ENCODE data around the gene TEKT2.

Gene TEKT2

GRCh38 chr1:36051821-36052220, 32.1 kb upstream of the TEKT2 start:
- no peak overlapping the region for H3K18ac ChIP-seq (ENCODE audit: low read depth in 1 of 2, low read length in 2 of 2)
- DNase-seq = no peak
- no peak overlapping the region for H3K27ac ChIP-seq (ENCODE audit: low read length, poor library complexity, severe bottlenecking)
- no peak overlapping the region for H3K4me2 ChIP-seq (ENCODE audit: low read length, poor library complexity, severe bottlenecking)
- no peak overlapping the region for H2BK120ac ChIP-seq (ENCODE audit: low read depth, low read length)
- H2BK15ac ChIP-seq (ENCODE audit: low read depth, poor library complexity, severe bottlenecking) = no peak overlapping the region
- no peak overlapping the region for H3K4ac ChIP-seq (ENCODE audit: low read depth in 1 of 2, low read length in 2 of 2)
- H4K91ac ChIP-seq (ENCODE audit: low read length) = no peak overlapping the region
- H3K9me3 ChIP-seq (ENCODE audit: control insufficient read depth, low read length) = no peaks in the 10 kb centered on the region
- no peak overlapping the region for H4K8ac ChIP-seq (ENCODE audit: low read length)
- no peaks in the 10 kb centered on the region for H3K27me3 ChIP-seq (ENCODE audit: control insufficient read depth in 1 of 2, insufficient read depth in 1 of 2, low read length in 2 of 2)
- H2BK5ac ChIP-seq (ENCODE audit: low read depth, low read length, poor library complexity, severe bottlenecking) = no peak overlapping the region
- H3K23ac ChIP-seq (ENCODE audit: low read length in 2 of 2) = no peak overlapping the region
- H3K4me3 ChIP-seq (ENCODE audit: insufficient read depth in 1 of 2, low read depth in 1 of 2, low read length in 2 of 2) = no peak overlapping the region
- H3K36me3 ChIP-seq (ENCODE audit: control insufficient read depth in 1 of 2, insufficient read depth in 2 of 2, low read depth in 1 of 2, low read length in 2 of 2) = peaks cover 14 to 52% of the 10 kb centered on the region in 2 experiments
- H3K14ac ChIP-seq (ENCODE audit: low read length in 2 of 2) = no peak overlapping the region
- H2AFZ ChIP-seq (ENCODE audit: low read depth, low read length) = no peak overlapping the region
- no peak overlapping the region for H2BK12ac ChIP-seq (ENCODE audit: low read length in 2 of 2)
- H3K79me1 ChIP-seq (replicated peaks; ENCODE audit: low read length, poor library complexity, severe bottlenecking) = no peaks in the 10 kb centered on the region
- H3K9ac ChIP-seq (ENCODE audit: low read length) = no peak overlapping the region
- no peaks in the 10 kb centered on the region for H3K4me1 ChIP-seq (ENCODE audit: control insufficient read depth, insufficient read depth, low read depth, low read length)
- no peak overlapping the region for H2AK5ac ChIP-seq (ENCODE audit: low read length, severe bottlenecking)

GRCh38 chr1:36053978-36054377, 29.9 kb upstream of the TEKT2 start:
- H2BK15ac ChIP-seq (ENCODE audit: low read depth, poor library complexity, severe bottlenecking) = no peak overlapping the region
- H3K4me2 ChIP-seq (ENCODE audit: low read length, poor library complexity, severe bottlenecking) = no peak overlapping the region

GRCh38 chr1:36055706-36056105, 28.2 kb upstream of the TEKT2 start:
- Histone ChIP-seq H3K4me3 (ENCODE audit: insufficient read depth in 1 of 2, low read depth in 1 of 2, low read length in 2 of 2) (no peak overlapping the region), H2BK120ac (ENCODE audit: low read depth, low read length) (no peak overlapping the region), H3K14ac (ENCODE audit: low read length in 2 of 2) (no peak overlapping the region), H2AK5ac (ENCODE audit: low read length, severe bottlenecking) (no peak overlapping the region), H3K79me1 (replicated peaks; ENCODE audit: low read length, poor library complexity, severe bottlenecking) (no peaks in the 10 kb centered on the region), H3K4ac (ENCODE audit: low read depth in 1 of 2, low read length in 2 of 2) (no peak overlapping the region), H2AFZ (ENCODE audit: low read depth, low read length) (no peak overlapping the region), H2BK5ac (ENCODE audit: low read depth, low read length, poor library complexity, severe bottlenecking) (no peak overlapping the region), H3K27ac (ENCODE audit: low read length, poor library complexity, severe bottlenecking) (no peak overlapping the region), H3K4me1 (ENCODE audit: control insufficient read depth, insufficient read depth, low read depth, low read length) (no peaks in the 10 kb centered on the region), H3K18ac (ENCODE audit: low read depth in 1 of 2, low read length in 2 of 2) (no peak overlapping the region), H3K9me3 (ENCODE audit: control insufficient read depth, low read length) (no peaks in the 10 kb centered on the region), H2BK12ac (ENCODE audit: low read length in 2 of 2) (no peak overlapping the region), H3K4me2 (ENCODE audit: low read length, poor library complexity, severe bottlenecking) (no peak overlapping the region), H4K91ac (ENCODE audit: low read length) (no peak overlapping the region), H3K23ac (ENCODE audit: low read length in 2 of 2) (no peak overlapping the region), H2BK15ac (ENCODE audit: low read depth, poor library complexity, severe bottlenecking) (no peak overlapping the region), H3K27me3 (ENCODE audit: control insufficient read depth in 1 of 2, insufficient read depth in 1 of 2, low read length in 2 of 2) (no peaks in the 10 kb centered on the region), H3K36me3 (ENCODE audit: control insufficient read depth in 1 of 2, insufficient read depth in 2 of 2, low read depth in 1 of 2, low read length in 2 of 2) (peaks cover 7 to 43% of the 10 kb centered on the region in 2 experiments), H3K9ac (ENCODE audit: low read length) (no peak overlapping the region), H4K8ac (ENCODE audit: low read length) (no peak overlapping the region)
- WGBS = 94% methylated on average over 5 of the region's 5 CpGs
- DNase-seq = peak; percentile 9

More at GRCh38 chr1:36053978-36054377, 29.9 kb upstream of the TEKT2 start:
- Histone ChIP-seq H3K79me1 (replicated peaks; ENCODE audit: low read length, poor library complexity, severe bottlenecking) (no peaks in the 10 kb centered on the region), H3K18ac (ENCODE audit: low read depth in 1 of 2, low read length in 2 of 2) (no peak overlapping the region), H3K4me1 (ENCODE audit: control insufficient read depth, insufficient read depth, low read depth, low read length) (no peaks in the 10 kb centered on the region), H3K9me3 (ENCODE audit: control insufficient read depth, low read length) (no peaks in the 10 kb centered on the region), H3K36me3 (ENCODE audit: control insufficient read depth in 1 of 2, insufficient read depth in 2 of 2, low read depth in 1 of 2, low read length in 2 of 2) (peaks cover 7 to 42% of the 10 kb centered on the region in 2 experiments), H2AFZ (ENCODE audit: low read depth, low read length) (no peak overlapping the region), H2BK12ac (ENCODE audit: low read length in 2 of 2) (no peak overlapping the region), H3K9ac (ENCODE audit: low read length) (no peak overlapping the region), H3K14ac (ENCODE audit: low read length in 2 of 2) (no peak overlapping the region), H3K27ac (ENCODE audit: low read length, poor library complexity, severe bottlenecking) (no peak overlapping the region), H4K91ac (ENCODE audit: low read length) (no peak overlapping the region), H2BK120ac (ENCODE audit: low read depth, low read length) (no peak overlapping the region), H3K27me3 (ENCODE audit: control insufficient read depth in 1 of 2, insufficient read depth in 1 of 2, low read length in 2 of 2) (no peaks in the 10 kb centered on the region), H3K23ac (ENCODE audit: low read length in 2 of 2) (no peak overlapping the region), H2AK5ac (ENCODE audit: low read length, severe bottlenecking) (no peak overlapping the region), H2BK5ac (ENCODE audit: low read depth, low read length, poor library complexity, severe bottlenecking) (no peak overlapping the region), H3K4ac (ENCODE audit: low read depth in 1 of 2, low read length in 2 of 2) (no peak overlapping the region), H3K4me3 (ENCODE audit: insufficient read depth in 1 of 2, low read depth in 1 of 2, low read length in 2 of 2) (no peak overlapping the region), H4K8ac (ENCODE audit: low read length) (no peak overlapping the region)
- no peak for DNase-seq

GRCh38 chr1:36062315-36062714, 21.6 kb upstream of the TEKT2 start:
- no peak overlapping the region for H3K4ac ChIP-seq (ENCODE audit: low read depth in 1 of 2, low read length in 2 of 2)
- no peaks in the 10 kb centered on the region for H3K79me1 ChIP-seq (replicated peaks; ENCODE audit: low read length, poor library complexity, severe bottlenecking)
- H3K9ac ChIP-seq (ENCODE audit: low read length) = no peak overlapping the region
- no CpG with 5 or more reads among the region's 1 CpG for WGBS
- no peak overlapping the region for H3K4me3 ChIP-seq (ENCODE audit: insufficient read depth in 1 of 2, low read depth in 1 of 2, low read length in 2 of 2)
- peaks cover 0 to 11% of the 10 kb centered on the region in 2 experiments for H3K36me3 ChIP-seq (ENCODE audit: control insufficient read depth in 1 of 2, insufficient read depth in 2 of 2, low read depth in 1 of 2, low read length in 2 of 2)
- no peak overlapping the region for H3K14ac ChIP-seq (ENCODE audit: low read length in 2 of 2)
- no peak overlapping the region for H3K23ac ChIP-seq (ENCODE audit: low read length in 2 of 2)
- H3K27me3 ChIP-seq (ENCODE audit: control insufficient read depth in 1 of 2, insufficient read depth in 1 of 2, low read length in 2 of 2) = no peaks in the 10 kb centered on the region
- H2BK5ac ChIP-seq (ENCODE audit: low read depth, low read length, poor library complexity, severe bottlenecking) = no peak overlapping the region
- no peak overlapping the region for H2BK15ac ChIP-seq (ENCODE audit: low read depth, poor library complexity, severe bottlenecking)
- H3K27ac ChIP-seq (ENCODE audit: low read length, poor library complexity, severe bottlenecking) = no peak overlapping the region
- H2AK5ac ChIP-seq (ENCODE audit: low read length, severe bottlenecking) = no peak overlapping the region
- no peak overlapping the region for H2BK12ac ChIP-seq (ENCODE audit: low read length in 2 of 2)
- no peak overlapping the region for H2AFZ ChIP-seq (ENCODE audit: low read depth, low read length)
- H2BK120ac ChIP-seq (ENCODE audit: low read depth, low read length) = no peak overlapping the region
- no peak overlapping the region for H4K91ac ChIP-seq (ENCODE audit: low read length)
- no peak for DNase-seq
- H3K9me3 ChIP-seq (ENCODE audit: control insufficient read depth, low read length) = no peaks in the 10 kb centered on the region
- H3K4me2 ChIP-seq (ENCODE audit: low read length, poor library complexity, severe bottlenecking) = no peak overlapping the region
- H4K8ac ChIP-seq (ENCODE audit: low read length) = no peak overlapping the region
- H3K18ac ChIP-seq (ENCODE audit: low read depth in 1 of 2, low read length in 2 of 2) = no peak overlapping the region
- H3K4me1 ChIP-seq (ENCODE audit: control insufficient read depth, insufficient read depth, low read depth, low read length) = no peaks in the 10 kb centered on the region

All from mesenchymal stem cell (in vitro differentiated cells and primary cell).